ENCODE measurements around the gene USP6.

Gene USP6

DNA sequence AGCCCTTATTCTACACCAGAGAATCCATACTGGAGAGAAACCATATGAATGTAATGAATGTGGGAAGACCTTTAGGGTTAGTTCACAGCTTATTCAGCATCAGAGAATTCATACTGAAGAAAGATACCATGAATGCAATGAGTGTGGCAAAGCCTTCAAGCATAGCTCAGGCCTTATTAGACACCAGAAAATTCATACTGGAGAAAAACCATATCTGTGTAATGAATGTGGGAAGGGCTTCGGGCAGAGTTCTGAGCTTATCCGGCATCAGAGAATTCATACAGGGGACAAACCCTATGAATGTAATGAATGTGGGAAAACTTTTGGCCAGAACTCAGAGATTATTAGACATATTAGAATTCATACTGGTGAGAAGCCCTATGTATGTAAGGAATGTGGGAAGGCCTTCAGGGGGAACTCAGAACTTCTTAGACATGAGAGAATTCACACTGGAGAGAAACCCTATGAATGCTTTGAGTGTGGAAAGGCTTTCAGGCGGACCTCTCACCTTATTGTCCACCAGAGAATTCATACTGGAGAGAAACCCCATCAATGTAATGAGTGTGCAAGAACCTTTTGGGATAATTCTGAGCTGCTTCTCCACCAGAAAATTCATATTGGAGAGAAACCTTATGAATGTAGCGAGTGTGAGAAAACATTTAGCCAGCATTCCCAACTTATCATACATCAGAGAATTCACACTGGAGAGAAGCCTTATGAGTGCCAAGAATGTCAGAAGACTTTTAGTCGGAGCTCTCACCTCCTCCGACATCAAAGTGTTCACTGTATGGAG lies 23.4 kb upstream of the USP6 start:
- Histone ChIP-seq H2AFZ (ENCODE audit: low read length) (no peak overlapping the region), H3K27me3 (ENCODE audit: insufficient read depth, low read length) (no peaks in the 10 kb centered on the region), H3K9me3 (ENCODE audit: low read length) (peaks cover 79% of the 10 kb centered on the region), H3K36me3 (ENCODE audit: insufficient read depth, low read length) (peaks cover 10% of the 10 kb centered on the region), H3K9ac (ENCODE audit: low read length) (no peak overlapping the region), H4K20me1 (ENCODE audit: insufficient read depth, low read length) (no peaks in the 10 kb centered on the region), H3K4me3 (ENCODE audit: low read depth, low read length, poor library complexity, severe bottlenecking) (no peak overlapping the region), H3K9me2 (ENCODE audit: low read depth, low read length) (no peaks in the 10 kb centered on the region), H3F3A (ENCODE audit: insufficient read depth, low read length) (no peaks in the 10 kb centered on the region), H3K4me2 (ENCODE audit: low read length) (no peak overlapping the region), H3K4me1 (ENCODE audit: insufficient read depth, low read length, severe bottlenecking) (no peaks in the 10 kb centered on the region), H3K27ac (ENCODE audit: low read depth, low read length, poor library complexity, severe bottlenecking) (no peak overlapping the region), H3K79me2 (ENCODE audit: insufficient read depth, low read length) (no peaks in the 10 kb centered on the region)
- TF ChIP-seq, protein P1, sequence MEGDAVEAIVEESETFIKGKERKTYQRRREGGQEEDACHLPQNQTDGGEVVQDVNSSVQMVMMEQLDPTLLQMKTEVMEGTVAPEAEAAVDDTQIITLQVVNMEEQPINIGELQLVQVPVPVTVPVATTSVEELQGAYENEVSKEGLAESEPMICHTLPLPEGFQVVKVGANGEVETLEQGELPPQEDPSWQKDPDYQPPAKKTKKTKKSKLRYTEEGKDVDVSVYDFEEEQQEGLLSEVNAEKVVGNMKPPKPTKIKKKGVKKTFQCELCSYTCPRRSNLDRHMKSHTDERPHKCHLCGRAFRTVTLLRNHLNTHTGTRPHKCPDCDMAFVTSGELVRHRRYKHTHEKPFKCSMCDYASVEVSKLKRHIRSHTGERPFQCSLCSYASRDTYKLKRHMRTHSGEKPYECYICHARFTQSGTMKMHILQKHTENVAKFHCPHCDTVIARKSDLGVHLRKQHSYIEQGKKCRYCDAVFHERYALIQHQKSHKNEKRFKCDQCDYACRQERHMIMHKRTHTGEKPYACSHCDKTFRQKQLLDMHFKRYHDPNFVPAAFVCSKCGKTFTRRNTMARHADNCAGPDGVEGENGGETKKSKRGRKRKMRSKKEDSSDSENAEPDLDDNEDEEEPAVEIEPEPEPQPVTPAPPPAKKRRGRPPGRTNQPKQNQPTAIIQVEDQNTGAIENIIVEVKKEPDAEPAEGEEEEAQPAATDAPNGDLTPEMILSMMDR (IDR thresholded peaks at IDR 0.05; ENCODE audit: low read length): no peak
- no peak for TF ChIP-seq EZH2 (IDR thresholded peaks at IDR 0.05; ENCODE audit: borderline replicate concordance, low read length)

DNA sequence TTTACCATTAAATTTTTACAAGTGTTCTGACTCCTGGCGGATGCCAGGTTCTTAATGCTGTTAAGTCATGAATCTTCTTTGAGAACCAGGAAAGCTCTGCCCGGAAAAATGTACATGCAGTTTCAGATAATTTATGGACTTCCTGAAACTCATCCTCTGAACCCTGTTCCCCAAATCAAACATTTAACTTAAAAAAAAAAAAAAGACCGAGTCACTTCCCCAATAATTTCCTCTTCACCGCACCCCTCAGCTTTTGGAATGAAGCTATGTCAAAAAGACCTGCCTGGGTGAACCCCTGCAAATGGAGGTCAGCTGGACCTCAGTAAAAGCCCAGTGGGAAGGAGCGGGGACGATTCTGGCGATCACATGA lies 19.1 kb upstream of the USP6 start:
- no peaks in the 10 kb centered on the region for H3K27me3 ChIP-seq (ENCODE audit: insufficient read depth, low read length)
- peaks cover 3% of the 10 kb centered on the region for H3K36me3 ChIP-seq (ENCODE audit: insufficient read depth, low read length)
- H3K9ac ChIP-seq (ENCODE audit: low read length): no peak overlapping the region
- TF ChIP-seq EZH2 (IDR thresholded peaks at IDR 0.05; ENCODE audit: borderline replicate concordance, low read length): no peak
- H2AFZ ChIP-seq (ENCODE audit: low read length): no peak overlapping the region
- no peak overlapping the region for H3K4me3 ChIP-seq (ENCODE audit: low read depth, low read length, poor library complexity, severe bottlenecking)
- H3K79me2 ChIP-seq (ENCODE audit: insufficient read depth, low read length): no peaks in the 10 kb centered on the region
- peaks cover 52% of the 10 kb centered on the region for H3K9me3 ChIP-seq (ENCODE audit: low read length)
- no peaks in the 10 kb centered on the region for H3K9me2 ChIP-seq (ENCODE audit: low read depth, low read length)
- no peaks in the 10 kb centered on the region for H4K20me1 ChIP-seq (ENCODE audit: insufficient read depth, low read length)
- no peaks in the 10 kb centered on the region for H3K4me1 ChIP-seq (ENCODE audit: insufficient read depth, low read length, severe bottlenecking)
- no peaks in the 10 kb centered on the region for H3F3A ChIP-seq (ENCODE audit: insufficient read depth, low read length)
- H3K4me2 ChIP-seq (ENCODE audit: low read length): no peak overlapping the region
- H3K27ac ChIP-seq (ENCODE audit: low read depth, low read length, poor library complexity, severe bottlenecking): no peak overlapping the region

- Histone ChIP-seq H3K9ac (ENCODE audit: low read length) (no peak overlapping the region), H3K27me3 (ENCODE audit: insufficient read depth, low read length) (no peaks in the 10 kb centered on the region), H3K9me2 (ENCODE audit: low read depth, low read length) (no peaks in the 10 kb centered on the region), H3K4me3 (ENCODE audit: low read depth, low read length, poor library complexity, severe bottlenecking) (no peak overlapping the region), H4K20me1 (ENCODE audit: insufficient read depth, low read length) (no peaks in the 10 kb centered on the region), H3K4me2 (ENCODE audit: low read length) (no peak overlapping the region), H3K36me3 (ENCODE audit: insufficient read depth, low read length) (no peaks in the 10 kb centered on the region), H3F3A (ENCODE audit: insufficient read depth, low read length) (no peaks in the 10 kb centered on the region), H2AFZ (ENCODE audit: low read length) (no peak overlapping the region), H3K79me2 (ENCODE audit: insufficient read depth, low read length) (no peaks in the 10 kb centered on the region), H3K4me1 (ENCODE audit: insufficient read depth, low read length, severe bottlenecking) (no peaks in the 10 kb centered on the region), H3K9me3 (ENCODE audit: low read length) (peaks cover 46% of the 10 kb centered on the region), H3K27ac (ENCODE audit: low read depth, low read length, poor library complexity, severe bottlenecking) (no peak overlapping the region)
- TF ChIP-seq, protein P1 (IDR thresholded peaks at IDR 0.05; ENCODE audit: low read length): no peak
- TF ChIP-seq EZH2 (IDR thresholded peaks at IDR 0.05; ENCODE audit: borderline replicate concordance, low read length): no peak
These were observed 18.6 kb upstream of the USP6 start for GRCh38 chr17:5097101-5097834.

Measured in OCI-LY1 (cell line).